DMS114 treated with DMSO at 0.1 percent for 48 hours (cell line): ENCODE results near the gene DBT.
"Not testable (repeated sequence)": the region's sequence is repeated elsewhere in the genome, so short reads cannot be mapped to it uniquely, and the experiment has no call there.

Experiments used
- DNase-seq: peaks from one replicate; lab custom pipeline; 2025; ENCODE audit not compliant: unreplicated experiment; lab: John Stamatoyannopoulos, UW

The DBT gene

DNA sequence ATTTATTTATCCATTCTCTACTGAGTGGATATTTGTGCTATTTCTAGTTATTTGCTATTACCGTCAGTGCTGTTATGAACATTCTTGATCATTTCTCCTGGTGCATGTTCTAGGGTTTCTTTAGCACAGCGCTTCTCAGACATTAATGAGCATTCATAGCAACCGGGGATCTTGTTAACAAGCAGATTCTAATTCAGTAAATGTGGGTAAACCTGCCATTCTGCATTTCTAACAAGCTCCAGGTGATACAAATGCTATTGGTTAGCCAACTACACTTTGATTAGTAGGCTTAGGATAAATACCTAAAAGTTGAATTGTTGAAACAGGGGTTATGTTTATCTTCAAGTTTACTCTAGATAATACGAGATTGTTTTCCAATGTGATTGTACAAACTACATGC is 3.3 kb upstream of the DBT start:
- no peak for DNase-seq

DNA sequence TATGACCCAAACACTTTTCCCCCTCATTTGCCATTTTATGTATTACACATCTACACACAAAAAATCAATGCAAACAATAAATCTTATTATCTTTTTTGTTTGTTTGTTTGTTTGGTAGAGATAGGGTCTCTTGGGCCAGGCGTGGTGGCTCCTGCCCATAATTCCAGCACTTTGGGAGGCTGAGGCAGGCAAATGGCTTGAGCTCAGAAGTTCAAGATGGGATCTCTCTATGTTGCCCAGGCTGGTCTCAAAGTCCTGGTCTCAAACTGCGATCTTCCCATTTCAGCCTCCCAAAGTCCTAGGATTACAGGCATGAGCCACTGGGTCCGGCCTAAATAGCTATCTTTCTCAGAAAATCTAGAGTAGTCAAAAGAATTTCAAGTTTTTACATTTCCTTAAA is 1.2 kb upstream of the DBT start:
- no peak for DNase-seq

DNA sequence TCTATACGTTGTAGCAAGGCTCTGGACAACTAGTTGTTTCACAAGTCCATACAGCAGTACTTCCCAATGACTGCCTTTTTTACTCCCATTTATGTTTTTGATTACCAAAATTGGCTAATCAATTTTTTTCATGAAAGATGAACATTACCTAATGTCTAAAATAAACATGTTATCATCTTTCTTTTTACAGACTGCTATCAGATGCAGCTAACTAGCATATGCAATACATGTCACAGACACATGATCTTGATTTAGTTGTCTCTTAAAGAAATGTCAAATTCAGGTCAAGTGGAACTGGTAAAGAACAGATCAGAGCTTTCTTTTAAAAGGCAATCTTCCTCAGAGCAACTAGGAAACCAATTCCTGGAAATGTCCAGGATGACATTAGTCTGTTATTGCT is 630 bp upstream of the DBT start:
- no peak for DNase-seq

DNA sequence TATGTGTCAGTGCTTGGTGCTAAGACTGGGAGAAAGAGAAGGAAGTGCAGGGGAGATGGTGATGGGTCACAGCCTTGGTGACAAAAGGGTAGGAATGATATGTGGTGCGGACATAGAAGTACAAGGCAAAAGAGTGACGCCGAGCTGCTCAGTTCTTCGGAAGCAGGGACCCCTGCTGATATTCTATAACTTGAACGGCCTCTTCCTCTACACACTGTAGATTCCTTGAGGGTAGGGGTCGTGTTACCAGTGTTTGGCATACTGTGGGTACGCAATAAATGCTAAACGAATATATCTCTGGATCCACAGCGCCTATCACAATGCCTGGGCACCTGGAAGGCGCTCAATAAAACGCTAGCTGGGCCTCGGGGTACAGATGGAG is 488 bp downstream of the DBT start:
- DNase-seq: no peak

- no peak for DNase-seq
Observed at GRCh38 chr1:100246738-100247137, 2.9 kb downstream of the DBT start.

DNA sequence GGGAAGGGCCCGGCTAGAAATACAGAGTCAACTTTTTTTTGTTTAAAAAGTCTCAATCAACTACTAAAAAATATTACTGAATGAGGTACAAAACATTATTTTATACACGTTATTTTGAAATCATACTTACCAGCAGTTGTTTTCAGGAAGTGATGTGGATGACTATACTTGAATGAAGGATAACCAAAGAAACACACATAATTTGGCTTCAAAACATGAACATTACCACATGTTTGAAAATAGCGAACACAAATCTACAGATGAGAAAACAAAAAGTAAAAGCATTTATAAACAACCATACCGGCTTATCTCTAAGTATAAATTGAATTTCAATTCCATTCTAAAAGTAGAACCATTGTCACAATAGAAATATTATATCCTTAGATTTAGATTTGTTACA is 9.0 kb downstream of the DBT start:
- DNase-seq: no peak

DNA sequence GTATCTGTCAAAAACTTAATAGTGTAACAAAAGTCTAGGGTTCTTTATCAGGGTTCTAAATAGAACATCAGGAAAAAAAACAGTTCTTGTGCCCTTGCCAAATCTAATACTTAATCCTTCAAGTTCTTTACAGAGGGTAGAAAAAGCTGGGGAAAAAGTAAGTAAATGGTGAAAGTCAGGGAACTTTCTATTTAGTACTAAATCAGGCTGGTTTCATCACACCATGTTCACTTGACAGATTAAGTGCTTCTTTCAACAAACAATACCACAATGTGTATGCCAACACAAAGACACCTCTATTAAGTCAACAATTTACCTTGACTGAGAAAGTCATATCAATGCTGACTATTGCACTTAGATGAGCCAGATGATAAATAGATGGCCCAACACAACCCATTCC is 9.7 kb downstream of the DBT start:
- no peak for DNase-seq

DNA sequence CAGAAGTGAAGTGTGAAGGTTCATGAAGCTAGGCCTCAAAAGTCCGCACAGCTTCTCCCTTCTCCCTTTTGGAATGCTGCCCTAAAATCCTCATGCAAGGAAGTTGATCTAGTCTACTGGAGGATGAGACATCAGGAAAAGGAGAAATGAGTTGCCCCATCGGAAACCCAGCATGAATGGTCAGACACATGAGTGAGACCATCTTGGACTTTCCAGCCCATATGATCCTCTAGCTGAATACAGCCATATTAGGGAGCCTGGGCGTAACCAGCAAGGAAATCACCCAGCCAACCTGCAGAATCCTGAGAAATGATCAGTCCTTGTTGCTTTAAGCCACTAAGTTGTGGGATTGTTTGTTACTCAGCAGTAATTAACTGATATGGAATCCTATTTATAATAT is 12.5 kb downstream of the DBT start:
- DNase-seq: no peak

GRCh38 chr1:100234432-100234831 is 15.2 kb downstream of the DBT start:
- DNase-seq: no peak

GRCh38 chr1:100233566-100233965 is 16.1 kb downstream of the DBT start:
- DNase-seq: not testable (repeated sequence)

DNA sequence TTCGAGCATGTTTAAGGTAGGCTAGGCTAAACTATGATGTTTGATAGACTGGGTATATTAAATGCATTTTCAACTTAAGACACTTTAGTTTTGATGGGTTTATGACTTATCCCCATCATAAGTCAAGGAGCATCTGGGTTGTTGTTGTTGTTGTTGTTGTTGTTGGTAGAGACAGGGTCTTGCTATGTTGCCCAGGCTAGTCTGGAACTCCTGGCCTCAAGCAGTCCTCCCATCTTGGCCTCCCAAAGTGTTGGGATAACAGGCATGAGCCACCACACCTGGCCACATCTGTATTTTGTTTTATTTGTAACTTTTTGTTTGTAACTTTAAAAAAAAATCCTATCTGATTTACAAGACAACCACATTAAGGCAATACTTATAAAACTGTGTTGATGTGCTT is 17.5 kb downstream of the DBT start:
- no peak for DNase-seq

GRCh38 chr1:100231721-100232120 is 17.9 kb downstream of the DBT start:
- DNase-seq: no peak

DNA sequence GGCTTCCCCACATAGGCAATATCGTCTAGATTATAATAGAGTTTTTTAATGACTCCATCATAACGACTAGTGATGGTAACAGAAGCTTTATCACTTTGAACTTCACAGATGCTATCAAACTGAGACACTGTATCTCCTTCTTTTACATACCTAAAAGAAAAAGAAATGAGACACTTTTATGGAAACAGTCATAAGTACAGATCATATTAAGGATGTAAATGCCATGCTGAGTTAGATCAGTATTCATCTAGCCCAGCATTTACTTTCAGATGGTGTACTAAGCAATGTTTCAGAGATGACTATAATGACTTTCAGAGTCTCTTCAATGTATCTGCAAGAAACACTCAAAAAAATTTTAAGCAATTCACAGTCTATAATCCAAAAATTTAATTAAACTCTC is 18.9 kb downstream of the DBT start:
- DNase-seq: no peak

DNA sequence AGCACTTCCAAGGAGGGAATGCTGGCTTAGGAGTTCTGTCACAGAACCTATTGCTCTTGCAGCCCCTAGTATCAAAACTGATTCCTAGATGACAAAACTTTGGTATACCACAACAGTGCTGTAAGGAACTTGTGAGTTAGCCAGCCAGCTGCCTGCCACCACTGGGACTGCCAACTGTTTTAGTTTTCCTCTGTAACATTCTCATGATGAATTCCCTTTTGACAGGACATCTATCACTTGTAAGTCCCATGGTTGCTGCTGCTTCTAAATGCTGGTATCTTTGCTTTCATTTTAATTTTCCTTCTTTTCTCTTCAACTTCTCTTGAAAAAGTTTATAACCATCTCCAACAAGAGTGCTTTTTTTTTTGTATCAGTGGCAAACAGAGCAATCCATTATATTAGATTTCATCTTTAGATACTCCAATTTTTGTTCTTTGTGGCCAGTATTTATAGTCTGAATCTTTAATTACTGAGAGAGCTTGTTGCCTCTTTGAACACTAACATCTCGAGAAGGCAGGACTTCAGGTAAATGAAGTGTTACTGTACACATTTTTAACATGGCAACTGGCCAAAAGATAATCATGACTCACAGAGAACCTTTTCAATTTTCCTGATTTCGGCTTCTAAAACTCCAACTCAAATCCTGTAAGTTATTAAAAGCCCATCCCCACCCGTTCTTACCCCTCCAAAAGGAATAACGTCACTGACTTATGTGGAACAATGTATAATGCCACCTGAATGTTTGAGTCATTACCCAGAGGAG is 19.8 kb downstream of the DBT start:
- DNase-seq: no peak

DNA sequence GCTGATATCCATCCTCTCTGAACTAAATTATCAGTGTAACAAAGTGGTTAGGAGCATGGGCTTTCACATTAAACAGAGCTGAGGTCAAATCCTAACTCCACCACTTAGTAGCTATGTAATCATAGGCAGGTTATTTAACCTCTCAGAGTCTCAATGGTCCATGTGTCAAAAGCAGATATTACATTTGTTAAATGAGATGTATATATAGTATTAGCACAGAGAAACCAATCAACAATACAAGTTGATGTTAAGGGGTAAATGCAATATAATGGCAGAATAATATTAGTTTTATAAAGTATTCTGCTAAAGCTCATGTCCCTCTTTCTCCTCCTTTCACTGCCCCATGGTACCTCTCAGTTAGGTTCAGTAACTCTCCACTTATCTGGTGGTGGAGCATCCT is 27.2 kb downstream of the DBT start:
- DNase-seq: no peak

GRCh38 chr1:100219883-100220282 is 29.8 kb downstream of the DBT start:
- DNase-seq: no peak

DNA sequence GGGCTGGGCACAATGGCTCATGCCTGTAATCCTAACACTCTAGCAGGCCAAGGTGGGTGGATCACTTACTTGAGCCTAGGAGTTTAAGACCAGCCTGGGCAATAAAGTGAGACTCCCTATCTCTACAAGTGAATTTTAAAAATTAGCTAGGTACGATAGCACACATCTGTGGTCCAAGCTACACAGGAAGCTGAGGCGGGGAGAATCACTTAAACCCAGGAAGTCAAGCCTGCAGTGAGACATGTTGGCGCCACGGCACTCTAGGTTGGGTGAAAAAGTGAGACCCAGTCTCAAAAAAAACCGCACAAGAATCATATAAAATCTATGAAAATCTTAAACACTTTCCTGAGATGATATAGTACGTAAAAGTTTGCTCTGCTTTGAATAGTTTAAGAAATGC is 30.2 kb downstream of the DBT start:
- no peak for DNase-seq

- no peak for DNase-seq
Observed at GRCh38 chr1:100217834-100218233, 31.8 kb downstream of the DBT start.

- DNase-seq: no peak
Observed at GRCh38 chr1:100215101-100215500, 34.5 kb downstream of the DBT start.

GRCh38 chr1:100213141-100213540 is 36.5 kb downstream of the DBT start:
- no peak for DNase-seq

DNA sequence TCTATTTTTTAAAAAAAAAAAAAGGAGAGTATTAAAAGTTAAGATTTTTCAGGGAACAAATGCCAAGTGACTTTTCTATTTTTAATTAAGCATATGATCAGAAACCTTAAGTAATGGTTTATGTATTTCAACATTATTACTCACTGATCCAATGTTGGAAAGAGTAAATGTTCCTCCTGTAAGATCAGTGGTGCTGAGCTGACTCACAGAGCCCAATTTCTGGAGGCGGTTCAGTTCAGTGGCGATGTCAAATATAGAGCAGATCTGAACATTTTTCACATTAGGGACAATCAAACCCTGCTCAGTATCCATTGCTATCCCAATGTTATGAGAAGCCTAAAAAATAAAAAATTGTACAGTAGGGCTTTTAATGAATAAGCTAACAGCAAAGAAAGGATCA is 43.3 kb downstream of the DBT start:
- no peak for DNase-seq

DNA sequence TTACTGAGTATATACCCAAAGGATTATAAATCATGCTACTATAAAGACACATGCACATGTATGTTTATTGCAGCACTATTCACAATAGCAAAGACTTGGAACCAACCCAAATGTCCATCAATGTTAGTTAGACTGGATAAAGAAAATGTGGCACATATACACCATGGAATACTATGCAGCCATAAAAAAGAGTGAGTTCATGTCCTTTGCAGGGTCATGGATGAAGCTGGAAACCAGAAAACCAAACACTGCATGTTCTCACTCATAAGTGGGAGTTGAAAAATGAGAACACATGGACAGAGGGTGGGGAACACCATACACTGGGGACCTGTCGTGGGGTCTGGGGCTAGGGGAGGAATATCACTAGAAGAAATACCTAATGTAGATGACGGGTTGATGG is 44.0 kb downstream of the DBT start:
- DNase-seq: not testable (repeated sequence)

- not testable (repeated sequence) for DNase-seq
Observed at GRCh38 chr1:100205103-100205502, 44.5 kb downstream of the DBT start.
